DOHH2 (cell line): ENCODE measurements around the gene OR6M1.

Experiments used
- H3F3A ChIP-seq: fragments of 200-600 bp; sonication (generic), shearing (Covaris generic); 2 replicates; pipeline ENCODE4 v1.6.0; 2016; ENCODE audit warnings: antibody characterized with exemption, mild to moderate bottlenecking; ENCODE audit not compliant: control insufficient read depth, insufficient read depth
- H3K27ac ChIP-seq: fragments of 200-600 bp; sonication (generic); 2 replicates; pipeline ENCODE4 v1.5.1; 2014; ENCODE audit warnings: low read depth, mild to moderate bottlenecking, low read length, moderate library complexity
- H3K27me3 ChIP-seq: fragments of 200-600 bp; sonication (generic); 2 replicates; pipeline ENCODE4 v1.6.1; 2014; ENCODE audit warnings: mild to moderate bottlenecking, low read length, mixed read lengths; ENCODE audit not compliant: control insufficient read depth
- H3K36me3 ChIP-seq: fragments of 200-600 bp; sonication (generic); 2 replicates; pipeline ENCODE4 v1.6.1; 2014; ENCODE audit warnings: mild to moderate bottlenecking, low read length, moderate library complexity, mixed read lengths; ENCODE audit not compliant: control insufficient read depth
- H3K4me1 ChIP-seq: fragments of 200-600 bp; sonication (generic); 2 replicates; pipeline ENCODE4 v1.6.1; 2014; ENCODE audit warnings: mild to moderate bottlenecking, low read length, mixed read lengths; ENCODE audit not compliant: control insufficient read depth
- H3K4me2 ChIP-seq: fragments of 200-600 bp; sonication (generic); 2 replicates; pipeline ENCODE4 v1.6.0; 2014; ENCODE audit warnings: mild to moderate bottlenecking, low read length, moderate library complexity
- H3K4me3 ChIP-seq: fragments of 200-600 bp; sonication (generic); 2 replicates; pipeline ENCODE4 v1.5.1; 2014; ENCODE audit warnings: mild to moderate bottlenecking, low read length, mixed read lengths
- H3K79me2 ChIP-seq: fragments of 200-600 bp; sonication (generic); 2 replicates; pipeline ENCODE4 v1.6.1; 2014; ENCODE audit warnings: mild to moderate bottlenecking, low read length, mixed read lengths; ENCODE audit not compliant: control insufficient read depth
- H3K9me2 ChIP-seq: fragments of 200-600 bp; sonication (generic); replicated peaks from 2 replicates; pipeline ENCODE4 v1.6.1; 2014; ENCODE audit warnings: mild to moderate bottlenecking, low read length, mixed read lengths; ENCODE audit not compliant: control insufficient read depth
- H3K9me3 ChIP-seq: fragments of 200-600 bp; sonication (generic); 2 replicates; pipeline ENCODE4 v1.6.1; 2014; ENCODE audit warnings: antibody characterized with exemption, low read length, mixed read lengths; ENCODE audit not compliant: control insufficient read depth, insufficient read depth
- H4K20me1 ChIP-seq: fragments of 200-600 bp; sonication (generic); 2 replicates; pipeline ENCODE4 v1.6.0; 2014; ENCODE audit warnings: low read depth, mild to moderate bottlenecking, antibody characterized with exemption, low read length, moderate library complexity; ENCODE audit not compliant: control insufficient read depth, insufficient read depth
- EZH2phosphoT487 ChIP-seq: fragments of 200-600 bp; sonication (generic); IDR thresholded peaks from 2 replicates; pipeline ENCODE4 v1.6.1; 2017; ENCODE audit warnings: borderline replicate concordance, mild to moderate bottlenecking, antibody characterized with exemption, low read length, moderate library complexity, mixed read lengths
- TF ChIP-seq, protein P1 (sequence below): fragments of 200-600 bp; sonication (generic); IDR thresholded peaks from one replicate; pipeline ENCODE4 v1.5.1; 2014; ENCODE audit warnings: antibody characterized with exemption, mild to moderate bottlenecking, low read depth, low read length; ENCODE audit not compliant: poor library complexity, severe bottlenecking

The OR6M1 gene

DNA sequence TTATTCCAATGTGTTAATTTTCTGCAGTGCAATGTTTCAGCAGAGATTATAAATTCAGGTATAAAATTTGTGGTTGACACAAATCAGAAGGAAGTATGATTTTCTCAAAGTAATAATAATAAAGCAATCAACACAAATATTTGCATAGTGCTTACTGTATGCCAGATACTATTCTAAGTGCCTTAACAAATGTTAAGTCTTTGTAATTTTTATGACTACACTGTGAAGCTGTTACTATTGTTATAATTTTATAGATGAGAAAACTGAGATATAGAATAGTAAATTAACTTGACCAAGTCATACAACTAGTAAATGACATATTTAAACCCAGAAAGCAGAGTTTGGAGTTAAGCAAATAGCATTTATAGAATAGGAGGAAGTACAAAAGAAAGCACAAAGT lies 35.4 kb downstream of the OR6M1 start:
- no peaks in the 10 kb centered on the region for H3K36me3 ChIP-seq

DNA sequence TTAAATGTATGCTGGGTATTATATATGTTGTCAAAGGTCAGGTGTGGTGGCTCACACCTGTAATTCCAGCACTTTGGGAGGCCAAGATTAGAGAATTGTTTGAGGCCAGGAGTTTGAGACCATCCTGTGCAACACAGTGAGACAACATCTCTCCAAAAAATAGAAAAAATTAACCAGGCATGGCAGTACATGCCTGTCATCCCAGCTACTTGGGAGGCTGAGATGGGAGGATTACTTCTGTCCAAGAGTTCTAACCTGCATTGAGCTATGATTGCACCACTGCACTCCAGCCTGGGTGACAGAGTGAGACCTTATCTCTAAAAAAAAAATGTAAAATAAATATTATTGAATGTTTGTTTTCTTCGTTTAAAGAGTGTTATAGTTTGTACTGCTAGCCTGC lies 40.5 kb downstream of the OR6M1 start:
- Histone ChIP-seq H3K27me3 (0 out of 2 replicates have a peak, but pooled peaks cover 2% of the 10 kb centered on the region), H3K36me3 (no peaks in the 10 kb centered on the region), H3K4me3 (no peak overlapping the region), H3K9me3 (no peaks in the 10 kb centered on the region), H4K20me1 (no peaks in the 10 kb centered on the region), H3K79me2 (no peaks in the 10 kb centered on the region), H3F3A (no peaks in the 10 kb centered on the region), H3K9me2 (no peaks in the 10 kb centered on the region), H3K4me2 (no peak overlapping the region), H3K27ac (no peak overlapping the region), H3K4me1 (no peaks in the 10 kb centered on the region)
- TF ChIP-seq EZH2phosphoT487: no peak
- TF ChIP-seq, protein P1, sequence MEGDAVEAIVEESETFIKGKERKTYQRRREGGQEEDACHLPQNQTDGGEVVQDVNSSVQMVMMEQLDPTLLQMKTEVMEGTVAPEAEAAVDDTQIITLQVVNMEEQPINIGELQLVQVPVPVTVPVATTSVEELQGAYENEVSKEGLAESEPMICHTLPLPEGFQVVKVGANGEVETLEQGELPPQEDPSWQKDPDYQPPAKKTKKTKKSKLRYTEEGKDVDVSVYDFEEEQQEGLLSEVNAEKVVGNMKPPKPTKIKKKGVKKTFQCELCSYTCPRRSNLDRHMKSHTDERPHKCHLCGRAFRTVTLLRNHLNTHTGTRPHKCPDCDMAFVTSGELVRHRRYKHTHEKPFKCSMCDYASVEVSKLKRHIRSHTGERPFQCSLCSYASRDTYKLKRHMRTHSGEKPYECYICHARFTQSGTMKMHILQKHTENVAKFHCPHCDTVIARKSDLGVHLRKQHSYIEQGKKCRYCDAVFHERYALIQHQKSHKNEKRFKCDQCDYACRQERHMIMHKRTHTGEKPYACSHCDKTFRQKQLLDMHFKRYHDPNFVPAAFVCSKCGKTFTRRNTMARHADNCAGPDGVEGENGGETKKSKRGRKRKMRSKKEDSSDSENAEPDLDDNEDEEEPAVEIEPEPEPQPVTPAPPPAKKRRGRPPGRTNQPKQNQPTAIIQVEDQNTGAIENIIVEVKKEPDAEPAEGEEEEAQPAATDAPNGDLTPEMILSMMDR: no peak

More for the DNA sequence above, 35.4 kb downstream of the OR6M1 start:
- TF ChIP-seq EZH2phosphoT487: no peak
- TF ChIP-seq, protein P1: no peak
- Histone ChIP-seq H3K79me2 (no peaks in the 10 kb centered on the region), H3K27me3 (0 out of 2 replicates have a peak, but pooled peaks cover 2% of the 10 kb centered on the region), H3K4me2 (no peak overlapping the region), H3K4me1 (peaks cover 8% of the 10 kb centered on the region), H3K27ac (no peak overlapping the region), H4K20me1 (no peaks in the 10 kb centered on the region), H3K4me3 (no peak overlapping the region), H3K9me3 (no peaks in the 10 kb centered on the region), H3K9me2 (no peaks in the 10 kb centered on the region), H3F3A (no peaks in the 10 kb centered on the region)

DNA sequence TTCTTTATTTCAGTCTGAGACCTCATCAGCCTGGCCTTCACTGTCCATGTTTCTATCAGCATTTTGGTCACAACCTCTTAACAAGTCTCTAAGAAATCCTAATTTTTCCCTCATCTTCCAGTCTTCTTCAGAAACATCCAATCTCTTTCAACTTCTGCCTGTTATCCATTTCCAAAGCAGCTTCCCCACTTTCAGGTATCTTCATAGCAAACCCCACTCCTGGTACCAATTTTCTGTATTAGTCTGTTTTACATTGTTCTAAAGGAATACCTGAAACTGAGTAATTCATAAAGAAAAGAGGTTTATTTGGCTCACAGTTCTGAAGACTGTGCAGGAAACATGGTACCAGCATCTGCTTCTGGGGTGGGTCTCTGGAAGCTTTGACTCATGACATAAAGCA lies 43.7 kb downstream of the OR6M1 start:
- Histone ChIP-seq H3K4me1 (no peaks in the 10 kb centered on the region), H3K27ac (no peak overlapping the region), H3K4me3 (no peak overlapping the region), H3K27me3 (peaks cover 8% of the 10 kb centered on the region; the same call in 1 of the 2 replicates), H3K79me2 (no peaks in the 10 kb centered on the region), H3K36me3 (no peaks in the 10 kb centered on the region), H3K9me2 (no peaks in the 10 kb centered on the region), H3F3A (no peaks in the 10 kb centered on the region), H3K9me3 (no peaks in the 10 kb centered on the region), H4K20me1 (no peaks in the 10 kb centered on the region), H3K4me2 (no peak overlapping the region)
- TF ChIP-seq, protein P1: no peak
- no peak for TF ChIP-seq EZH2phosphoT487

DNA sequence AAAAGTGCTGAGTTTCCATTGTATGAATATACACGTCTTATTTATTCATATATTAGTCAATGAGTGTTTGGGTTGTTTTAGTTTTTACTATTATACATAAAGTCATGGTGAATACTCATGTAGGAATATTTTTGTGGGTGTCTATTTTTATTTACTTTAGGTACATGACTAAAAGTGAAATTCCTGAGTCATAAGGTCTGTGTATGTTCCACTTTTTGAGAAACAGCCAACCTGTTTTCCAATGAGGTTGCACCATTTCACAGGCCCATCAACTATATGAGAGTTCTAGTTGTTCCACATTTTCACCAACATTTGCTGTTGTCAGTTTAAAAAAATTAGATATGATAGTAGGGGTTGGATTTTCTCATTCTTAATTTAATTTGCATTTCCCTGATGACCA lies 45.3 kb downstream of the OR6M1 start:
- TF ChIP-seq, protein P1: no peak
- TF ChIP-seq EZH2phosphoT487: no peak
- Histone ChIP-seq H3K4me3 (no peak overlapping the region), H3K27ac (no peak overlapping the region), H3K9me3 (no peaks in the 10 kb centered on the region), H3K4me1 (no peaks in the 10 kb centered on the region), H3F3A (no peaks in the 10 kb centered on the region), H3K9me2 (no peaks in the 10 kb centered on the region), H3K79me2 (no peaks in the 10 kb centered on the region), H3K4me2 (no peak overlapping the region), H4K20me1 (no peaks in the 10 kb centered on the region), H3K27me3 (peaks cover 5% of the 10 kb centered on the region), H3K36me3 (no peaks in the 10 kb centered on the region)
